Adrenal gland (tissue), 5 donors: ENCODE data around the gene RILP.

Source experiments
- CTCF ChIP-seq, 6 experiments: fragments of 450-650 bp in 4 of 6; fragments of 200-600 bp in 2 of 6; sonication (generic) in 1 of 6; IDR thresholded peaks; 1 replicate in 5 of 6; 2 replicates in 1 of 6; pipeline versions ENCODE4 v1.5.1 to v1.8.0; 2016 to 2021; ENCODE audit warnings: antibody characterized with exemption in 6 of 6, mild to moderate bottlenecking in 2 of 6, moderate library complexity in 1 of 6
- POLR2A ChIP-seq, 2 donors: fragments of 450-650 bp; IDR thresholded peaks; one replicate each; pipeline ENCODE4 v1.6.1; 2017; ENCODE audit warnings: antibody characterized with exemption in 2 of 2, mild to moderate bottlenecking in 2 of 2, moderate library complexity in 1 of 2
- donor health status: DM: no; HTN: no; CAD: no.

- no peak for TF ChIP-seq CTCF (IDR thresholded peaks at IDR 0.05)
- TF ChIP-seq POLR2A (IDR thresholded peaks at IDR 0.05), result no peak
Measured at GRCh38 chr17:1611715-1612114, 38.0 kb downstream of the RILP start.
